HL-60 (cell line): Measurements from ENCODE around the gene NEK10.

Source experiments
- DNase-seq, 2 experiments: peaks; one replicate each; pipeline ENCODE4 v3.0.0-alpha.2; 2010 to 2020; ENCODE audit warnings: low read depth in 1 of 2, low spot score in 1 of 2
- H3K27ac ChIP-seq: fragments of 250-450 bp; sonication (Bioruptor Pico); replicated peaks from 2 replicates; pipeline ENCODE4 v1.5.1; 2020; ENCODE audit warnings: mild to moderate bottlenecking, moderate library complexity
- H3K27me3 ChIP-seq: fragments of 250-450 bp; sonication (Bioruptor Pico); 2 replicates; pipeline ENCODE4 v1.5.1; 2021; ENCODE audit warnings: mild to moderate bottlenecking, moderate library complexity; ENCODE audit not compliant: insufficient read depth, poor library complexity, severe bottlenecking
- H3K4me3 ChIP-seq: replicated peaks from 2 replicates; pipeline ENCODE4 v1.5.1; 2011; ENCODE audit warnings: mild to moderate bottlenecking, control low read depth, low read length; ENCODE audit not compliant: insufficient read depth
- CTCF ChIP-seq: IDR thresholded peaks from one replicate; pipeline ENCODE4 v1.5.1; 2011; ENCODE audit warnings: low read length, control low read depth, inconsistent platforms; ENCODE audit not compliant: insufficient read depth
- GABPA ChIP-seq: IDR thresholded peaks from 2 replicates; pipeline ENCODE4 v1.6.1; 2012; ENCODE audit warnings: low read depth
- POLR2AphosphoS5 ChIP-seq: IDR thresholded peaks from 2 replicates; pipeline ENCODE4 v1.6.1; 2012; ENCODE audit warnings: low read depth
- REST ChIP-seq: IDR thresholded peaks from 2 replicates; pipeline ENCODE4 v1.6.1; 2012; ENCODE audit warnings: low read depth; ENCODE audit not compliant: insufficient replicate concordance
- SPI1 ChIP-seq: IDR thresholded peaks from 2 replicates; pipeline ENCODE4 v1.6.1; 2012; ENCODE audit warnings: low read depth, mild to moderate bottlenecking, borderline replicate concordance

The NEK10 gene

GRCh38 chr3:27213450-27213849 lies 155.7 kb downstream of the NEK10 start:
- Histone ChIP-seq H3K27ac (no peak overlapping the region), H3K4me3 (no peak overlapping the region), H3K27me3 (no peaks in the 10 kb centered on the region)
- DNase-seq, result no peak
- no peak for TF ChIP-seq POLR2AphosphoS5
- TF ChIP-seq REST, result no peak
- no peak for TF ChIP-seq SPI1

GRCh38 chr3:27209617-27210264 lies 159.4 kb downstream of the NEK10 start:
- no peak overlapping the region for H3K27ac ChIP-seq
- no peaks in the 10 kb centered on the region for H3K27me3 ChIP-seq
- H3K4me3 ChIP-seq, result no peak overlapping the region
- no peak for DNase-seq
- TF ChIP-seq REST (no peak), GABPA (no peak), CTCF (no peak), SPI1 (no peak)

GRCh38 chr3:27208961-27209616 lies 160.1 kb downstream of the NEK10 start:
- Histone ChIP-seq H3K27me3 (no peaks in the 10 kb centered on the region), H3K27ac (no peak overlapping the region), H3K4me3 (no peak overlapping the region)
- DNase-seq, result no peak
- no peak for TF ChIP-seq SPI1
- TF ChIP-seq POLR2AphosphoS5, result no peak
- TF ChIP-seq REST, result no peak
- no peak for TF ChIP-seq GABPA
- TF ChIP-seq CTCF, result no peak
